Loucy (cell line): ENCODE results near the gene EIF3A.

ENCODE experiments used
- H2AFZ ChIP-seq: fragments of 200-600 bp; sonication (generic); 2 replicates; pipeline ENCODE4 v1.6.0; 2016; ENCODE audit warnings: antibody characterized with exemption, mild to moderate bottlenecking, low read length, moderate library complexity
- H3F3A ChIP-seq: fragments of 200-600 bp; 2 replicates; pipeline ENCODE4 v1.6.0; 2016; ENCODE audit warnings: antibody characterized with exemption, low read depth, mild to moderate bottlenecking
- H3K27me3 ChIP-seq: fragments of 200-600 bp; sonication (generic); 2 replicates; pipeline ENCODE4 v1.6.1; 2014; ENCODE audit warnings: low read length, mild to moderate bottlenecking; ENCODE audit not compliant: insufficient read depth, poor library complexity, severe bottlenecking
- H3K36me3 ChIP-seq: fragments of 200-600 bp; sonication (generic); 2 replicates; pipeline ENCODE4 v1.6.1; 2016; ENCODE audit warnings: low read length; ENCODE audit not compliant: insufficient read depth
- H3K4me1 ChIP-seq: fragments of 200-600 bp; sonication (generic); 2 replicates; pipeline ENCODE4 v1.5.1; 2014; ENCODE audit warnings: low read length, mild to moderate bottlenecking; ENCODE audit not compliant: insufficient read depth, poor library complexity, severe bottlenecking
- H3K4me2 ChIP-seq: fragments of 200-600 bp; sonication (generic); 2 replicates; pipeline ENCODE4 v1.6.0; 2014; ENCODE audit warnings: antibody characterized with exemption, low read length, low read depth, mild to moderate bottlenecking; ENCODE audit not compliant: poor library complexity, severe bottlenecking
- H3K4me3 ChIP-seq: fragments of 200-600 bp; sonication (generic); 2 replicates; pipeline ENCODE4 v1.5.1; 2014; ENCODE audit warnings: low read length, mild to moderate bottlenecking, mixed read lengths; ENCODE audit not compliant: poor library complexity, severe bottlenecking
- H3K79me2 ChIP-seq: fragments of 200-600 bp; sonication (generic); 2 replicates; pipeline ENCODE4 v1.6.1; 2014; ENCODE audit warnings: low read length; ENCODE audit not compliant: insufficient read depth
- H3K9ac ChIP-seq: fragments of 200-600 bp; sonication (generic); 2 replicates; pipeline ENCODE4 v1.6.0; 2014; ENCODE audit warnings: mild to moderate bottlenecking, low read depth, low read length, moderate library complexity; ENCODE audit not compliant: poor library complexity, severe bottlenecking
- H3K9me2 ChIP-seq: fragments of 200-600 bp; sonication (generic); replicated peaks from 2 replicates; pipeline ENCODE4 v1.6.1; 2016; ENCODE audit warnings: low read depth, low read length, mixed read lengths
- H3K9me3 ChIP-seq: fragments of 200-600 bp; sonication (generic); 2 replicates; pipeline ENCODE4 v1.6.1; 2014; ENCODE audit warnings: mild to moderate bottlenecking, antibody characterized with exemption, low read length, low read depth; ENCODE audit not compliant: insufficient read depth
- H4K20me1 ChIP-seq: fragments of 200-600 bp; sonication (generic); 2 replicates; pipeline ENCODE4 v1.6.0; 2014; ENCODE audit warnings: antibody characterized with exemption, low read length, mild to moderate bottlenecking; ENCODE audit not compliant: insufficient read depth, poor library complexity, severe bottlenecking
- CTCF ChIP-seq: fragments of 200-600 bp; sonication (generic); conservative IDR thresholded peaks from 2 replicates; pipeline ENCODE4 v1.5.1; 2014; ENCODE audit warnings: mild to moderate bottlenecking, antibody characterized with exemption, low read length
- EZH2phosphoT487 ChIP-seq: fragments of 200-600 bp; IDR thresholded peaks from 2 replicates; pipeline ENCODE4 v1.6.1; 2018; ENCODE audit warnings: antibody characterized with exemption, mild to moderate bottlenecking, moderate library complexity, borderline replicate concordance

EIF3A gene

GRCh38 chr10:119003572-119004289, 76.9 kb downstream of the EIF3A start:
- TF ChIP-seq CTCF (no peak), EZH2phosphoT487 (no peak)
- H3K79me2 ChIP-seq: no peaks in the 10 kb centered on the region
- no peaks in the 10 kb centered on the region for H4K20me1 ChIP-seq
- no peak overlapping the region for H3K9ac ChIP-seq
- H3K4me3 ChIP-seq: no peak overlapping the region
- no peaks in the 10 kb centered on the region for H3K9me2 ChIP-seq
- H3K27me3 ChIP-seq: no peaks in the 10 kb centered on the region
- no peaks in the 10 kb centered on the region for H3K4me1 ChIP-seq
- H3K9me3 ChIP-seq: no peaks in the 10 kb centered on the region
- no peak overlapping the region for H3K4me2 ChIP-seq
- no peak overlapping the region for H2AFZ ChIP-seq
- H3K36me3 ChIP-seq: no peaks in the 10 kb centered on the region
- H3F3A ChIP-seq: no peaks in the 10 kb centered on the region

- no peak overlapping the region for H2AFZ ChIP-seq
- H3K79me2 ChIP-seq: no peaks in the 10 kb centered on the region
- no peak for TF ChIP-seq EZH2phosphoT487
- no peak for TF ChIP-seq CTCF
- H3K4me1 ChIP-seq: no peaks in the 10 kb centered on the region
- no peak overlapping the region for H3K9ac ChIP-seq
- no peak overlapping the region for H3K4me2 ChIP-seq
- no peaks in the 10 kb centered on the region for H3K9me3 ChIP-seq
- no peaks in the 10 kb centered on the region for H3K9me2 ChIP-seq
- no peak overlapping the region for H3K4me3 ChIP-seq
- H3K27me3 ChIP-seq: no peaks in the 10 kb centered on the region
- H4K20me1 ChIP-seq: no peaks in the 10 kb centered on the region
- no peaks in the 10 kb centered on the region for H3K36me3 ChIP-seq
- H3F3A ChIP-seq: no peaks in the 10 kb centered on the region
Measured at GRCh38 chr10:119001717-119002500, 78.7 kb downstream of the EIF3A start.

- no peak for TF ChIP-seq EZH2phosphoT487
- TF ChIP-seq CTCF: no peak
- Histone ChIP-seq H2AFZ (no peak overlapping the region), H3K9me3 (no peaks in the 10 kb centered on the region), H3K36me3 (no peaks in the 10 kb centered on the region), H3K79me2 (no peaks in the 10 kb centered on the region), H3K4me3 (no peak overlapping the region), H3K9me2 (no peaks in the 10 kb centered on the region), H3K4me1 (no peaks in the 10 kb centered on the region), H4K20me1 (no peaks in the 10 kb centered on the region), H3K27me3 (no peaks in the 10 kb centered on the region), H3K4me2 (no peak overlapping the region), H3F3A (no peaks in the 10 kb centered on the region), H3K9ac (no peak overlapping the region)
Measured at GRCh38 chr10:118998183-118998582, 82.4 kb downstream of the EIF3A start.
